H9 (cell line): Measurements from ENCODE around the gene EYA4. TPM values are rescaled to one million over a fixed set of nuclear protein-coding genes. Genes with fewer than 3 reads are reported as not detected.

ENCODE experiments used
- DNase-seq: peaks from one replicate; pipeline ENCODE4 v3.0.0-alpha.2; 2017
- H2AFZ ChIP-seq: one replicate; pipeline ENCODE4 v1.6.1; 2013; ENCODE audit warnings: mild to moderate bottlenecking, low read length, control low read depth, moderate library complexity
- H2AK5ac ChIP-seq: 2 replicates; pipeline ENCODE4 v1.6.1; 2013; ENCODE audit warnings: low read length, control low read depth, mixed read lengths; ENCODE audit not compliant: insufficient read length
- H2BK120ac ChIP-seq: one replicate; pipeline ENCODE4 v1.6.1; 2013; ENCODE audit warnings: low read depth, mild to moderate bottlenecking, low read length, control low read depth, inconsistent platforms; ENCODE audit not compliant: poor library complexity, severe bottlenecking
- H2BK12ac ChIP-seq: 2 replicates; pipeline ENCODE4 v1.6.1; 2013; ENCODE audit warnings: low read length, control low read depth, mixed read lengths, low read depth; ENCODE audit not compliant: insufficient read length
- H2BK15ac ChIP-seq: 2 replicates; pipeline ENCODE4 v1.6.1; 2013; ENCODE audit warnings: low read depth, low read length, control low read depth
- H2BK20ac ChIP-seq: one replicate; pipeline ENCODE4 v1.6.1; 2013; ENCODE audit warnings: low read depth, mild to moderate bottlenecking, low read length, control low read depth, inconsistent platforms; ENCODE audit not compliant: poor library complexity, severe bottlenecking
- H2BK5ac ChIP-seq: 2 replicates; pipeline ENCODE4 v1.6.1; 2013; ENCODE audit warnings: low read length, control low read depth, mixed read lengths; ENCODE audit not compliant: insufficient read length
- H3K14ac ChIP-seq: 2 replicates; pipeline ENCODE4 v1.6.1; 2013; ENCODE audit warnings: low read length, control low read depth; ENCODE audit not compliant: insufficient read depth
- H3K18ac ChIP-seq: 2 replicates; pipeline ENCODE4 v1.6.1; 2013; ENCODE audit warnings: low read depth, mild to moderate bottlenecking, mixed read lengths, low read length, control low read depth; ENCODE audit not compliant: insufficient read length
- H3K23ac ChIP-seq: 2 replicates; pipeline ENCODE4 v1.6.1; 2013; ENCODE audit warnings: low read length, control low read depth, mixed read lengths, low read depth; ENCODE audit not compliant: insufficient read length
- H3K23me2 ChIP-seq: 2 replicates; pipeline ENCODE4 v1.6.1; 2013; ENCODE audit warnings: low read depth, mild to moderate bottlenecking, mixed read lengths, low read length, control low read depth; ENCODE audit not compliant: insufficient read length, poor library complexity, severe bottlenecking
- H3K27ac ChIP-seq: 2 replicates; pipeline ENCODE4 v1.5.1; 2013; ENCODE audit warnings: low read length, control low read depth, mixed read lengths, low read depth; ENCODE audit not compliant: insufficient read length
- H3K27me3 ChIP-seq: 2 replicates; pipeline ENCODE4 v1.6.1; 2013; ENCODE audit warnings: low read length, control low read depth, inconsistent platforms; ENCODE audit not compliant: insufficient read depth
- H3K4ac ChIP-seq: 2 replicates; pipeline ENCODE4 v1.6.1; 2013; ENCODE audit warnings: low read depth, mild to moderate bottlenecking, control low read depth, inconsistent platforms, low read length, moderate library complexity
- H3K4me1 ChIP-seq: 2 replicates; pipeline ENCODE4 v1.6.1; 2013; ENCODE audit warnings: low read length, control low read depth, inconsistent platforms; ENCODE audit not compliant: insufficient read depth
- H3K4me2 ChIP-seq: 2 replicates; pipeline ENCODE4 v1.6.1; 2013; ENCODE audit warnings: low read length, control low read depth, mixed read lengths; ENCODE audit not compliant: insufficient read length, insufficient read depth
- H3K56ac ChIP-seq: 2 replicates; pipeline ENCODE4 v1.6.1; 2013; ENCODE audit warnings: low read depth, mild to moderate bottlenecking, mixed read lengths, low read length, control low read depth; ENCODE audit not compliant: insufficient read length
- H3K79me1 ChIP-seq: 2 replicates; pipeline ENCODE4 v1.6.1; 2013; ENCODE audit warnings: low read depth, mild to moderate bottlenecking, moderate library complexity, low read length, control low read depth, inconsistent platforms; ENCODE audit not compliant: insufficient read depth, poor library complexity, severe bottlenecking
- H3K79me2 ChIP-seq: 2 replicates; pipeline ENCODE4 v1.6.1; 2013; ENCODE audit warnings: low read length, control low read depth, inconsistent platforms; ENCODE audit not compliant: insufficient read depth
- H3K9ac ChIP-seq: 2 replicates; pipeline ENCODE4 v1.6.1; 2013; ENCODE audit warnings: low read length, control low read depth, mixed read lengths; ENCODE audit not compliant: insufficient read length; ENCODE audit errors: extremely low read depth
- H3K9me3 ChIP-seq: one replicate; pipeline ENCODE4 v1.6.1; 2013; ENCODE audit warnings: low read depth, low read length, inconsistent platforms; ENCODE audit not compliant: control insufficient read depth
- H3T11ph ChIP-seq: one replicate; pipeline ENCODE4 v1.6.1; 2013; ENCODE audit warnings: mild to moderate bottlenecking, low read length, control low read depth, inconsistent platforms
- H4K20me1 ChIP-seq: one replicate; pipeline ENCODE4 v1.6.1; 2013; ENCODE audit not compliant: control insufficient read depth, insufficient read length, insufficient read depth
- H4K5ac ChIP-seq: 2 replicates; pipeline ENCODE4 v1.6.1; 2013; ENCODE audit warnings: low read depth, mild to moderate bottlenecking, mixed read lengths, low read length, control low read depth; ENCODE audit not compliant: insufficient read length
- H4K8ac ChIP-seq: replicated peaks from 2 replicates; pipeline ENCODE4 v1.6.1; 2013; ENCODE audit warnings: low read length, control low read depth, mixed read lengths, low read depth; ENCODE audit not compliant: insufficient read length
- H4K91ac ChIP-seq: 2 replicates; pipeline ENCODE4 v1.6.1; 2013; ENCODE audit warnings: low read depth, mild to moderate bottlenecking, moderate library complexity, mixed read lengths, low read length, control low read depth; ENCODE audit not compliant: insufficient read length
- H3K27ac Mint-ChIP-seq, 3 experiments: 2 replicates in 2 of 3; 3 replicates in 1 of 3; pipeline ENCODE4 v1.8.0; 2020 to 2021; ENCODE audit warnings: mixed read lengths in 3 of 3, mild to moderate bottlenecking in 1 of 3, moderate library complexity in 1 of 3
- H3K27me3 Mint-ChIP-seq: 2 replicates; pipeline ENCODE4 v1.8.0; 2021; ENCODE audit warnings: low read depth, mild to moderate bottlenecking, moderate library complexity, mixed read lengths
- H3K36me3 Mint-ChIP-seq, 3 experiments: 2 replicates in 2 of 3; 3 replicates in 1 of 3; pipeline ENCODE4 v1.8.0; 2020 to 2021; ENCODE audit warnings: low read depth in 3 of 3, mixed read lengths in 3 of 3; ENCODE audit not compliant: insufficient read depth in 1 of 3
- H3K4me1 Mint-ChIP-seq, 2 experiments: 2 replicates each; pipeline ENCODE4 v1.8.0; 2020; ENCODE audit warnings: mixed read lengths in 2 of 2
- H3K4me3 Mint-ChIP-seq, 2 experiments: 2 replicates in 1 of 2; 3 replicates in 1 of 2; pipeline ENCODE4 v1.8.0; 2020 to 2021; ENCODE audit warnings: mild to moderate bottlenecking in 2 of 2, mixed read lengths in 2 of 2, moderate library complexity in 1 of 2
- H3K9me3 Mint-ChIP-seq, 2 experiments: 2 replicates in 1 of 2; 3 replicates in 1 of 2; pipeline ENCODE4 v1.8.0; 2020; ENCODE audit warnings: mild to moderate bottlenecking in 2 of 2, mixed read lengths in 2 of 2, moderate library complexity in 1 of 2
- WGBS: extraction: QIAGEN DNeasy Blood & Tissue Kit; methylation state at CpG from one replicate; pipeline ENCODE4 v1.1.7; 2013; ENCODE audit warnings: missing lambda C conversion rate, low lambda C conversion rate, mixed read lengths; ENCODE audit not compliant: insufficient read length; ENCODE audit errors: extremely low coverage; 5-methylcytosine and 5-hydroxymethylcytosine counted together
- total RNA-seq: library from RNA; stranded (reverse); gene quantifications from 2 replicates; pipeline ENCODE4 v1.2.1, GENCODE V29; 2021
- TF ChIP-seq, protein P1 (sequence below): fragments of 200-600 bp; sonication (generic); conservative IDR thresholded peaks from 3 replicates; pipeline ENCODE4 v1.8.0; 2021; ENCODE audit warnings: antibody characterized with exemption, mild to moderate bottlenecking

The EYA4 gene
- total RNA-seq, 1 experiment from 2014 or later: 0.26 TPM

- H3K27me3 Mint-ChIP-seq: no peaks in the 10 kb centered on the region
- H3K9me3 Mint-ChIP-seq: no peaks in the 10 kb centered on the region; a peak in 1 of 5 replicates
Observed at GRCh38 chr6:133298335-133298734, 57.2 kb downstream of the EYA4 start.

More at GRCh38 chr6:133298335-133298734, 57.2 kb downstream of the EYA4 start:
- Histone ChIP-seq H3K4me2 (no peak overlapping the region), H3T11ph (no peak overlapping the region), H3K18ac (no peak overlapping the region), H2BK120ac (no peak overlapping the region), H2AFZ (no peak overlapping the region), H2BK20ac (no peak overlapping the region), H3K27me3 (no peaks in the 10 kb centered on the region), H3K79me1 (no peaks in the 10 kb centered on the region), H4K8ac (no peak overlapping the region), H2AK5ac (no peak overlapping the region), H3K23ac (no peak overlapping the region), H3K23me2 (no peaks in the 10 kb centered on the region), H3K27ac (no peak overlapping the region), H3K4me1 (no peaks in the 10 kb centered on the region), H3K56ac (no peak overlapping the region), H4K91ac (no peak overlapping the region), H3K4ac (no peak overlapping the region), H3K9me3 (no peaks in the 10 kb centered on the region), H3K9ac (no peak overlapping the region), H4K5ac (no peak overlapping the region), H2BK12ac (no peak overlapping the region), H3K79me2 (0 out of 2 replicates have a peak, but pooled peaks cover 2% of the 10 kb centered on the region), H2BK5ac (no peak overlapping the region), H4K20me1 (no peaks in the 10 kb centered on the region), H2BK15ac (no peak overlapping the region), H3K14ac (no peak overlapping the region)
- no peak overlapping the region for H3K27ac Mint-ChIP-seq
- H3K4me3 Mint-ChIP-seq: no peak overlapping the region
- no CpG with 5 or more reads among the region's 3 CpGs for WGBS
- DNase-seq: no peak
- no peaks in the 10 kb centered on the region for H3K36me3 Mint-ChIP-seq
- TF ChIP-seq, protein P1, sequence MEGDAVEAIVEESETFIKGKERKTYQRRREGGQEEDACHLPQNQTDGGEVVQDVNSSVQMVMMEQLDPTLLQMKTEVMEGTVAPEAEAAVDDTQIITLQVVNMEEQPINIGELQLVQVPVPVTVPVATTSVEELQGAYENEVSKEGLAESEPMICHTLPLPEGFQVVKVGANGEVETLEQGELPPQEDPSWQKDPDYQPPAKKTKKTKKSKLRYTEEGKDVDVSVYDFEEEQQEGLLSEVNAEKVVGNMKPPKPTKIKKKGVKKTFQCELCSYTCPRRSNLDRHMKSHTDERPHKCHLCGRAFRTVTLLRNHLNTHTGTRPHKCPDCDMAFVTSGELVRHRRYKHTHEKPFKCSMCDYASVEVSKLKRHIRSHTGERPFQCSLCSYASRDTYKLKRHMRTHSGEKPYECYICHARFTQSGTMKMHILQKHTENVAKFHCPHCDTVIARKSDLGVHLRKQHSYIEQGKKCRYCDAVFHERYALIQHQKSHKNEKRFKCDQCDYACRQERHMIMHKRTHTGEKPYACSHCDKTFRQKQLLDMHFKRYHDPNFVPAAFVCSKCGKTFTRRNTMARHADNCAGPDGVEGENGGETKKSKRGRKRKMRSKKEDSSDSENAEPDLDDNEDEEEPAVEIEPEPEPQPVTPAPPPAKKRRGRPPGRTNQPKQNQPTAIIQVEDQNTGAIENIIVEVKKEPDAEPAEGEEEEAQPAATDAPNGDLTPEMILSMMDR: no peak
- peaks cover 0 to 3% of the 10 kb centered on the region in 2 experiments; a peak in 2 of 4 replicates for H3K4me1 Mint-ChIP-seq
